Choroid plexus epithelial cell (primary cell): ENCODE results near the gene ZBTB6.

Source experiments
- DNase-seq: peaks from one replicate; pipeline ENCODE4 v3.0.0-alpha.2; 2010; ENCODE audit warnings: low read depth
- H3K4me3 ChIP-seq: 2 replicates; pipeline ENCODE4 v1.5.1; 2011; ENCODE audit warnings: low read depth, mild to moderate bottlenecking, control low read depth, low read length, moderate library complexity
- TF ChIP-seq, protein P1 (sequence below): conservative IDR thresholded peaks from 2 replicates; pipeline ENCODE4 v1.5.1; 2011; ENCODE audit warnings: low read depth, mild to moderate bottlenecking, control low read depth, inconsistent platforms, low read length, moderate library complexity

Gene ZBTB6

GRCh38 chr9:122866079-122866478 is 47.0 kb downstream of the ZBTB6 start:
- no peak overlapping the region for H3K4me3 ChIP-seq
- TF ChIP-seq, protein P1, sequence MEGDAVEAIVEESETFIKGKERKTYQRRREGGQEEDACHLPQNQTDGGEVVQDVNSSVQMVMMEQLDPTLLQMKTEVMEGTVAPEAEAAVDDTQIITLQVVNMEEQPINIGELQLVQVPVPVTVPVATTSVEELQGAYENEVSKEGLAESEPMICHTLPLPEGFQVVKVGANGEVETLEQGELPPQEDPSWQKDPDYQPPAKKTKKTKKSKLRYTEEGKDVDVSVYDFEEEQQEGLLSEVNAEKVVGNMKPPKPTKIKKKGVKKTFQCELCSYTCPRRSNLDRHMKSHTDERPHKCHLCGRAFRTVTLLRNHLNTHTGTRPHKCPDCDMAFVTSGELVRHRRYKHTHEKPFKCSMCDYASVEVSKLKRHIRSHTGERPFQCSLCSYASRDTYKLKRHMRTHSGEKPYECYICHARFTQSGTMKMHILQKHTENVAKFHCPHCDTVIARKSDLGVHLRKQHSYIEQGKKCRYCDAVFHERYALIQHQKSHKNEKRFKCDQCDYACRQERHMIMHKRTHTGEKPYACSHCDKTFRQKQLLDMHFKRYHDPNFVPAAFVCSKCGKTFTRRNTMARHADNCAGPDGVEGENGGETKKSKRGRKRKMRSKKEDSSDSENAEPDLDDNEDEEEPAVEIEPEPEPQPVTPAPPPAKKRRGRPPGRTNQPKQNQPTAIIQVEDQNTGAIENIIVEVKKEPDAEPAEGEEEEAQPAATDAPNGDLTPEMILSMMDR, result no peak
- DNase-seq, result no peak

GRCh38 chr9:122865300-122865699 is 47.8 kb downstream of the ZBTB6 start:
- no peak for DNase-seq
- no peak overlapping the region for H3K4me3 ChIP-seq
- TF ChIP-seq, protein P1, result no peak

DNA sequence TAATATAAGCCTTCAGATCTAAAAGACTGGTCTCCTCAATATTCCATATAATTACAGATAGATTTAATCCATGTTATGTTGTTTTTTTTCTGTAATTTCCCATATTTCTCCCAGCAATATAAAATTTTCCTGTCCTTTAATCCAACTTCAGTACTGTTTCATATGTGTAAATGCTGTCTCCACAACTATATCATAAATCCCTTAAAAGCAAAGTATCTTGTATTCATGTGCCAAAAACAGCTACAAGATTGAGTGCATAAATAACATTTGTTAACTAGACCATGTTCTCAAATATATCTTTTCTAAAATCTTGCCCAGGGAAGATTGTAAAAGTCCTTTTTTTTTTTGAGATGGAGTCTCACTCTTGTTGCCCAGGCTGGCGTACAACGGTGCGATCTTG is 49.7 kb downstream of the ZBTB6 start:
- TF ChIP-seq, protein P1, result no peak
- no peak overlapping the region for H3K4me3 ChIP-seq
- no peak for DNase-seq

DNA sequence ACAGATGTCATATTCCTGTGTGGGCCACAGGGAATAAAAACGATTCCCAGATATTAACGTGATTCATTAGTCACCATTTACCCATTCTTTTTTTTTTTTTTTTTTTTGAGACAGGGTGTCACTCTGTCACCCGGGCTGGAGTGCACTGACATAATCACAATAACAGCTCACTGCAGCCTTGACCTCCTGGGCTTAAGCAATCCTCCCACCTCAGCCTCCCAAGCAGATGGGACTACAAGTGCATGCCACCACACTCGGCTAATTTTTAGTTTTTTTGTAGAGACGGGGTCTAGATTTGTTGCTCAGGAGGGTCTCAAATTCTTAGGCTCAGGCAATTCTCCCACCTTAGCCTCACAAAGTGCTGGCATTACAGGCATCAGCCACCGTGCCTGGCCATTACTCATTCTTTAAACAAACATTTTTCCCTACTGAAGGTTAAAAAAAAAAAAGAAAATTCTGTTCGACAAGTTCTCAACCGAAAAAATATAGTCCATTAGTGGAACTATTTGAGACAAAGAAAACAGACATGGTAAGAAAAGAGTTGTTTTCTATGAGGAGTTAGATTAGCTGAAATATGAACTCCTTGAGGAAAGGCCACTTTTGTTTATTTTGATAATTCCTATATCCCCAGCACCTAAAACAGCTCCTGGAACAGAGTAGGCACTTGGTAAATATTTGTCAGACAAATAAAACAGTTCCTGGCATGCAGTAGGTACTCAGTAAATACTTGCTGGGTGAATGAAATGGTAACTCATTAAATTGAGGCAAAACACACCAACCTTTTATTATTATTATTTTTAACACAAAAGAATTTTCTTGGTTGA is 52.6 kb downstream of the ZBTB6 start:
- TF ChIP-seq, protein P1, result no peak
- no peak overlapping the region for H3K4me3 ChIP-seq
- DNase-seq, result peak; percentile 30
